GM21825 (cell line): ENCODE measurements around the gene PTPRJ.
"Not testable (repeated sequence)": the region's sequence is repeated elsewhere in the genome, so short reads cannot be mapped to it uniquely, and the experiment has no call there.

Source experiments
- ATAC-seq: cut with Tn5 transposase; IDR thresholded peaks from one replicate; pipeline ENCODE4 v1.9.1; 2021; ENCODE audit warnings: mild to moderate bottlenecking, moderate library complexity; ENCODE audit not compliant: unreplicated experiment

The PTPRJ gene

DNA sequence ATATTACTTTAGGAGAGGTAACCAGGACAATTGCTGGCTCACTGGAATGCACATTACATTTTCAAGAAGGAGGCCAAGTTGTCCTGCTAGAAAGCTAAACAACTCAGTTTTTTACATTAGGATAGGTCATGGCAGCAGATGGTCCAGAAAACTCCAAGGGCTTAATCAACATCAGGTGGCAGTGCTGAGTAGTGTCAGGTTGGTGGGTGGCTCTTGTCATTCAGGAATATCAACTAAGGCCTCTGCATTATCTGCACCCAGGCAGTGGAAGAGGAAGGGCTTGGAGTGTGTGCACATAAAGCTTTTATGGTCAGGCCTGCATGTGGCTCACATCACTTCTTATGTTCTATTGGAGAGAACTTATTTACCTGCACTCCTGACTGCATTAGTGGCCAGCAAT lies 204.1 kb downstream of the PTPRJ start:
- no peak for ATAC-seq

DNA sequence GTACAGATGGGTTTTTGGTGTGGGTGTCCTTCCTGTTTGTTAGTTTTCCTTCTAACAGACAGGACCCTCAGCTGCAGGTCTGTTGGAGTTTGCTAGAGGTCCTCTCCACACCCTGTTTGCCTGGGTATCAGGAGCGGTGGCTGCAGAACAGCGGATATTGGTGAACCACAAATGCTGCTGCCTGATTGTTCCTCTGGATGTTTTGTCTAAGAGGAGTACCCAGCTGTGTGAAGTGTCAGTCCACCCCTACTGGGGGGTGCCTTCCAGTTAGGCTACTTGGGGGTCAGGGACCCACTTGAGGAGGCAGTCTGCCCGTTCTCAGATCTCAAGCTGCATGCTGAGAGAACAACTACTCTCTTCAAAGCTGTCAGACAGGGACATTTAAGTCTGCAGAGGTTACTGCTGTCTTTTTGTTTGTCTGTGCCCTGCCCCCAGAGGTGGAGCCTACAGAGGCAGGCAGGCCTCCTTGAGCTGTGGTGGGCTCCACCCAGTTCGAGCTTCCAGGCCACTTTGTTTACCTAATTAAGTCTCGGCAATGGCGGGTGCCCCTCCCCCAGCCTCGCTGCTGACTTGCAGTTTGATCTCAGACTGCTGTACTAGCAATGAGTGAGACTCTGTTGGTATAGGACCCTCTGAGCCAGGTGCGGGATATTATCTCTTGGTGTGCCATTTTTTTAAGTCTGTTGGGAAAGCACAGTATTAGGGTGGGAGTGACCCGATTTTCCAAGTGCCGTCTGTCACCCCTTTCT lies 210.7 kb downstream of the PTPRJ start:
- ATAC-seq, result not testable (repeated sequence)

DNA sequence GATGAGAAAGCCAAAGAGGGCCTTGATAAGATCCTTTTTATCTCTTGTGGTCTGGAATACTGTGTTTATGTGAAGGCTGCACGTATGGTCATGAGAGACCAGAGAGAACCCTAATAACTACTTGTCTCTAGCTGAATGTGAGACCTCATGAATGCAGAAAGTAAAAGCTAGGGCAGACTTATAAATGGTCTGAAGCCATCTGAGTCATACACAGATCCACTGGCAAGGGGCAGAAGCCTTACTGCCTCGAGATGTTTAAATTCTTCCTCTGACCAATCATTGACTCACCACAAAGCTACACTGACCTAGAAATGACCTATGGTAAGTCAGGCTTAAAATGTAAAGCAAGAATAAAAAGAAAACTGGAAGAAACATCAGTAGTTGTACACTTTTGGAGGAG lies 213.5 kb downstream of the PTPRJ start:
- no peak for ATAC-seq

DNA sequence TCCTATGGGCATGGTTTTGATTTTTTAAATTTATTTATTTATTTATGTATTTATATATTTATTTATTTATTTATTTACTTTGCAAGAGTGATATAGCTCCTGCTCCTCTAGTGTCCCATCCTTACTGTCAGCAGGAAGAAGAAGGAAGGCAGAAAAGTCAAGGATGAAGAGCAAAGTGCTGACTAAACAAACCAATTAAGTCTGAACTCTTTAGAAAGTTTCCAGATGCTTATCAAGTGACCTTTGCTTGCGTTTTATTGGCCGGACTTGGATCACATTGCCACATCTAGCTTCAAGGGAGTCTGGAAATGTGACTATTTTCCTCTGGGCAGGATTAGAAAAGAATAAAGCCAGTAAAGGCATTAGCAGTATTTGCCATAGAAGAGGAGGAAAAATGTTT lies 227.5 kb downstream of the PTPRJ start:
- no peak for ATAC-seq

DNA sequence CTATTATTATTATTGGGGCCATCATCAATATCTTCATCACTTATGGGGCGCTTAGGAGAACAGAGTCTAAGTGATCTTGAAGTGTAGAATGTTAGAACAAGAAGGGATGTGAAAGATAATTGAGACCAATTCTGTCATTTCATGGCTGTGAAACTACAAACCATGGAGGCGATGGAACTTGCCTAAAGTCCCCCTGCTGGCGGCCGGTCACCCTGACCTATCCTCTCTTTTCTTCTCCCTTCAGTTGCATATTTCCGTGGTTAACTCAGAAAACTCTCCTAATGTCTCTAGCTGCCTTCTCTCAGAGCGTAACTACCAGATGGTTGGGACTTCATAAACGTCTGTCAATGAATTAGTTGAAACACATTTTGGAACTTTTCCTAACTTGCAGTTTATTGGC lies 229.7 kb downstream of the PTPRJ start:
- no peak for ATAC-seq

DNA sequence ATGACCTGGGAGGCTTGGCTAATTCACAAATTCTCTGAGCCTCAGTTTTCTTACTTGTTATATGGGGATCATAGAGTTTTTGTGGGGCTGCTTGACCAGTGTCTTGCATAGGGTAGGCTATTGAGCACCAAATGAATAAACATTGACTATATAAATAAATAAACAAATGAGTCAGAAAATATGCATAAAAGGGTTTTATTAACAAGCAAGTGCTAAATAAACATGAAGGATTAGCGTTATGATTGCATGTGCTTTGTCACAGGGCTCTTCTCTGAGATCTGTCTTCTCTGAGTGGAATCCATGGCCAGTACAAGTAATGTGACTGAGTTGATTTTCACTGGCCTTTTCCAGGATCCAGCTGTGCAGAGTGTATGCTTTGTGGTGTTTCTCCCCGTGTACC lies 236.2 kb downstream of the PTPRJ start, which contains the start of gene OR4B1:
Gene OR4B1, plus strand, starts transcription at position 301 of the 400 bp plus-strand sequence. Its CDS starts 0 bp downstream, at position 301.
- ATAC-seq, result no peak
